OCI-M1 (cell line): ENCODE results near the gene ZNF236.
"Not testable (repeated sequence)": the region's sequence is repeated elsewhere in the genome, so short reads cannot be mapped to it uniquely, and the experiment has no call there.

ENCODE experiments used
- DNase-seq: peaks from one replicate; lab custom pipeline; 2025; lab: John Stamatoyannopoulos, UW

Gene ZNF236

GRCh38 chr18:76822506-76823160 lies at the start of gene ZNF236:
Gene ZNF236, plus strand, starts transcription at chr18:76822557. Its CDS starts 51 bp downstream, at chr18:76822608.
- peak; percentile 81 for DNase-seq

- no peak for DNase-seq
These were observed 49.7 kb upstream of the ZNF236 start for GRCh38 chr18:76772665-76773064.

- not testable (repeated sequence) for DNase-seq
These were observed 45.3 kb upstream of the ZNF236 start for GRCh38 chr18:76777036-76777435.

GRCh38 chr18:76783786-76784484 lies 38.4 kb upstream of the ZNF236 start:
- no peak for DNase-seq

- no peak for DNase-seq
These were observed 36.5 kb upstream of the ZNF236 start for GRCh38 chr18:76785872-76786271.

- no peak for DNase-seq
These were observed 33.6 kb upstream of the ZNF236 start for GRCh38 chr18:76788571-76789317.

- no peak for DNase-seq
These were observed 31.3 kb upstream of the ZNF236 start for GRCh38 chr18:76791106-76791505.

- peak; percentile 13 for DNase-seq
These were observed 30.7 kb upstream of the ZNF236 start for GRCh38 chr18:76791642-76792041.

GRCh38 chr18:76794326-76794725 lies 28.0 kb upstream of the ZNF236 start:
- DNase-seq: no peak

GRCh38 chr18:76801567-76802505 lies 20.5 kb upstream of the ZNF236 start:
- peak; percentile 76 for DNase-seq

GRCh38 chr18:76803413-76803812 lies 18.9 kb upstream of the ZNF236 start:
- DNase-seq: no peak

GRCh38 chr18:76803814-76804213 lies 18.5 kb upstream of the ZNF236 start:
- peak; percentile 89 for DNase-seq

GRCh38 chr18:76805221-76805620 lies 17.1 kb upstream of the ZNF236 start:
- peak; percentile 28 for DNase-seq

- no peak for DNase-seq
These were observed 16.1 kb upstream of the ZNF236 start for GRCh38 chr18:76806301-76806700.

GRCh38 chr18:76808561-76808960 lies 13.8 kb upstream of the ZNF236 start:
- DNase-seq: no peak

GRCh38 chr18:76811530-76811929 lies 10.8 kb upstream of the ZNF236 start:
- peak; percentile 93 for DNase-seq

GRCh38 chr18:76814256-76814655 lies 8.1 kb upstream of the ZNF236 start:
- DNase-seq: no peak

GRCh38 chr18:76816127-76816526 lies 6.2 kb upstream of the ZNF236 start:
- no peak for DNase-seq

- DNase-seq: no peak
These were observed 4.3 kb upstream of the ZNF236 start for GRCh38 chr18:76817888-76818611.

- no peak for DNase-seq
These were observed 2.8 kb upstream of the ZNF236 start for GRCh38 chr18:76819411-76820136.
